Hepatocyte (in vitro differentiated cells): Measurements from ENCODE around the gene ADGRD1. TPM values are rescaled to one million over a fixed set of nuclear protein-coding genes. Genes with fewer than 3 reads are reported as not detected.

Source experiments
- DNase-seq: peaks from one replicate; pipeline ENCODE4 v3.0.0-alpha.2; 2016; ENCODE audit warnings: low spot score
- H2AFZ ChIP-seq: fragments of 200-600 bp; sonication (generic); 2 replicates; pipeline ENCODE4 v1.6.0; 2016; ENCODE audit warnings: antibody characterized with exemption, mild to moderate bottlenecking
- H3K27ac ChIP-seq: fragments of 200-600 bp; sonication (generic); 2 replicates; pipeline ENCODE4 v1.5.1; 2016; ENCODE audit warnings: mild to moderate bottlenecking
- H3K27me3 ChIP-seq: fragments of 200-600 bp; sonication (generic); 2 replicates; pipeline ENCODE4 v1.6.1; 2016
- H3K36me3 ChIP-seq: fragments of 200-600 bp; sonication (generic); replicated peaks from 2 replicates; pipeline ENCODE4 v1.5.1; 2016; ENCODE audit warnings: low read depth; ENCODE audit not compliant: insufficient read depth
- H3K4me1 ChIP-seq: fragments of 200-600 bp; sonication (generic); 2 replicates; pipeline ENCODE4 v1.5.1; 2016; ENCODE audit warnings: mild to moderate bottlenecking, moderate library complexity; ENCODE audit not compliant: insufficient read depth
- H3K4me2 ChIP-seq: fragments of 200-600 bp; sonication (generic); 2 replicates; pipeline ENCODE4 v1.6.0; 2016
- H3K4me3 ChIP-seq: fragments of 200-600 bp; sonication (generic); 2 replicates; pipeline ENCODE4 v1.5.1; 2016; ENCODE audit warnings: mild to moderate bottlenecking
- H3K79me2 ChIP-seq: fragments of 200-600 bp; sonication (generic); 2 replicates; pipeline ENCODE4 v1.6.0; 2017; ENCODE audit warnings: mild to moderate bottlenecking
- H3K9me2 ChIP-seq: fragments of 200-600 bp; sonication (generic); replicated peaks from 2 replicates; pipeline ENCODE4 v1.6.0; 2017; ENCODE audit warnings: mild to moderate bottlenecking; ENCODE audit not compliant: insufficient read depth
- H3K9me3 ChIP-seq: fragments of 200-600 bp; sonication (generic); 2 replicates; pipeline ENCODE4 v1.5.1; 2016; ENCODE audit warnings: low read depth, mild to moderate bottlenecking
- H4K20me1 ChIP-seq: fragments of 200-600 bp; sonication (generic); 2 replicates; pipeline ENCODE4 v1.6.0; 2016; ENCODE audit warnings: mild to moderate bottlenecking; ENCODE audit not compliant: insufficient read depth, poor library complexity, severe bottlenecking
- CTCF ChIP-seq: fragments of 200-600 bp; sonication (generic); IDR thresholded peaks from 2 replicates; pipeline ENCODE4 v1.5.1; 2016; ENCODE audit warnings: antibody characterized with exemption, mild to moderate bottlenecking; ENCODE audit not compliant: poor library complexity
- EZH2 ChIP-seq: fragments of 200-600 bp; sonication (generic); IDR thresholded peaks from 2 replicates; pipeline ENCODE4 v1.6.1; 2016; ENCODE audit warnings: antibody characterized with exemption, mild to moderate bottlenecking, borderline replicate concordance
- EZH2phosphoT487 ChIP-seq: fragments of 200-600 bp; sonication (generic); IDR thresholded peaks from one replicate; pipeline ENCODE4 v1.6.1; 2018; ENCODE audit warnings: antibody characterized with exemption, mild to moderate bottlenecking, low read depth, moderate library complexity; ENCODE audit not compliant: unreplicated experiment, severe bottlenecking
- WGBS: methylation state at CpG from one replicate; pipeline ENCODE4 v1.1.6; 2016; ENCODE audit warnings: low lambda C conversion rate; ENCODE audit errors: missing lambda C conversion rate; 5-methylcytosine and 5-hydroxymethylcytosine counted together
- polyA plus RNA-seq: library from polyadenylated mRNA; unstranded; fragments of >200 nt; fragmentation: Nextera tagmentation; extraction: Ambion mirVana; gene quantifications from 2 replicates; pipeline ENCODE4 v1.2.1, GENCODE V29; 2016
- total RNA-seq: library from RNA; depleted of rRNA; stranded (reverse); fragments of >200 nt; gene quantifications from 2 replicates; pipeline ENCODE4 v1.2.3, GENCODE V29; 2014

The ADGRD1 gene
- total and polyA plus RNA-seq, 2 experiments from 2014 or later: 18.1 to 18.5 TPM

- Histone ChIP-seq H3K36me3 (no peaks in the 10 kb centered on the region), H3K4me2 (no peak overlapping the region), H3K4me3 (no peak overlapping the region), H2AFZ (no peak overlapping the region), H3K9me3 (no peaks in the 10 kb centered on the region), H3K4me1 (peaks cover 6% of the 10 kb centered on the region), H3K79me2 (no peaks in the 10 kb centered on the region), H3K9me2 (no peaks in the 10 kb centered on the region), H4K20me1 (no peaks in the 10 kb centered on the region), H3K27ac (no peak overlapping the region), H3K27me3 (no peaks in the 10 kb centered on the region)
- no peak for DNase-seq
- 86% methylated on average over 19 of the region's 19 CpGs for WGBS
- TF ChIP-seq EZH2: no peak
These were observed 179.6 kb downstream of the ADGRD1 start for GRCh38 chr12:131133015-131133905.

- WGBS: 74% methylated on average over 5 of the region's 5 CpGs
- Histone ChIP-seq H3K36me3 (no peaks in the 10 kb centered on the region), H3K9me2 (no peaks in the 10 kb centered on the region), H3K4me1 (peaks cover 6% of the 10 kb centered on the region), H4K20me1 (no peaks in the 10 kb centered on the region), H3K27ac (no peak overlapping the region), H2AFZ (no peak overlapping the region), H3K4me2 (no peak overlapping the region), H3K27me3 (no peaks in the 10 kb centered on the region), H3K9me3 (no peaks in the 10 kb centered on the region), H3K4me3 (no peak overlapping the region), H3K79me2 (no peaks in the 10 kb centered on the region)
- no peak for TF ChIP-seq EZH2
- TF ChIP-seq CTCF: no peak
- no peak for TF ChIP-seq EZH2phosphoT487
- DNase-seq: no peak
These were observed 180.3 kb downstream of the ADGRD1 start for GRCh38 chr12:131133994-131134393.

- H3K4me2 ChIP-seq: no peak overlapping the region
- H3K4me1 ChIP-seq: peaks cover 6% of the 10 kb centered on the region
- WGBS: 87% methylated on average over 9 of the region's 9 CpGs
- H3K27me3 ChIP-seq: no peaks in the 10 kb centered on the region
- no peaks in the 10 kb centered on the region for H3K36me3 ChIP-seq
- no peak for DNase-seq
- H3K4me3 ChIP-seq: no peak overlapping the region
- H3K9me3 ChIP-seq: no peaks in the 10 kb centered on the region
- no peaks in the 10 kb centered on the region for H4K20me1 ChIP-seq
- H3K9me2 ChIP-seq: no peaks in the 10 kb centered on the region
- H3K27ac ChIP-seq: no peak overlapping the region
- H2AFZ ChIP-seq: no peak overlapping the region
- H3K79me2 ChIP-seq: no peaks in the 10 kb centered on the region
- TF ChIP-seq EZH2 (no peak), EZH2phosphoT487 (no peak), CTCF (no peak)
These were observed 181.0 kb downstream of the ADGRD1 start for GRCh38 chr12:131134523-131135310.

GRCh38 chr12:131135311-131135785 lies 181.6 kb downstream of the ADGRD1 start:
- H3K4me2 ChIP-seq: no peak overlapping the region
- DNase-seq: no peak
- no peak for TF ChIP-seq EZH2
- TF ChIP-seq CTCF: no peak
- no peak for TF ChIP-seq EZH2phosphoT487
- no peaks in the 10 kb centered on the region for H3K9me2 ChIP-seq
- no peaks in the 10 kb centered on the region for H4K20me1 ChIP-seq
- H3K9me3 ChIP-seq: no peaks in the 10 kb centered on the region
- peaks cover 6% of the 10 kb centered on the region for H3K4me1 ChIP-seq
- no peaks in the 10 kb centered on the region for H3K27me3 ChIP-seq
- no peak overlapping the region for H3K4me3 ChIP-seq
- H3K27ac ChIP-seq: no peak overlapping the region
- H3K36me3 ChIP-seq: no peaks in the 10 kb centered on the region
- no peak overlapping the region for H2AFZ ChIP-seq
- WGBS: 93% methylated on average over 13 of the region's 13 CpGs
- no peaks in the 10 kb centered on the region for H3K79me2 ChIP-seq
